MG63 (cell line): Measurements from ENCODE around the gene RC3H1. TPM values are rescaled to one million over a fixed set of nuclear protein-coding genes. Genes with fewer than 3 reads are reported as not detected.

ENCODE experiments used
- total RNA-seq: library from RNA; depleted of rRNA; stranded (reverse); fragments of >200 nt; shearing (Covaris generic); gene quantifications from 2 replicates; pipeline ENCODE4 v1.2.3, GENCODE V29; 2014; ENCODE audit warnings: low replicate concordance; rRNA removed

Gene RC3H1
- total RNA-seq, 1 experiment from 2014 or later: 6.6 TPM

Other genes starting within 250 kb of the RC3H1 start
- 25.8 and 38.4 TPM in 2 replicates for gene DARS2, start 197.7 kb downstream of the RC3H1 start, total RNA-seq
- gene CENPL, start 197.5 kb downstream of the RC3H1 start, total RNA-seq: 35.3 and 148 TPM in 2 replicates
- 531 and 1,049 TPM in 2 replicates for gene GAS5, start 154.4 kb downstream of the RC3H1 start, total RNA-seq
- gene ZBTB37, start 154.0 kb downstream of the RC3H1 start, total RNA-seq: 3.1 and 3.2 TPM in 2 replicates
- gene SERPINC1, start 105.0 kb downstream of the RC3H1 start, total RNA-seq: not detected in 2 replicates
- gene RABGAP1L, start 137.2 kb upstream of the RC3H1 start, total RNA-seq: 8.9 and 14.8 TPM in 2 replicates